WTC11 (cell line): ENCODE measurements around the gene MED4. TPM values are rescaled to one million over a fixed set of nuclear protein-coding genes. Genes with fewer than 3 reads are reported as not detected.

Source experiments
- ATAC-seq: fragments of 200-7000 bp; cut with Tn5 transposase; 2 replicates; pipeline ENCODE4 v1.10.0; 2021; ENCODE audit warnings: mild to moderate bottlenecking, moderate library complexity
- CTCF ChIA-PET: fragments of 300-600 bp; sonication (Branson Sonifier 250); formaldehyde crosslinking; loops from one replicate; lab custom pipeline; 2021; ENCODE audit warnings: antibody characterized with exemption; lab: Charles Lee
- POLR2A ChIA-PET: fragments of 350-600 bp; sonication (Branson Sonifier 250); formaldehyde crosslinking; loops from one replicate; lab custom pipeline; 2021; ENCODE audit warnings: antibody characterized with exemption; lab: Charles Lee
- DNase-seq: peaks from one replicate; pipeline ENCODE4 v3.0.0; 2021; ENCODE audit warnings: low spot score
- H3K27ac Mint-ChIP-seq: 2 replicates; pipeline ENCODE4 v1.8.0; 2021; ENCODE audit warnings: mixed read lengths
- H3K27me3 Mint-ChIP-seq: 2 replicates; pipeline ENCODE4 v1.8.0; 2021; ENCODE audit warnings: low read depth, mild to moderate bottlenecking, moderate library complexity, mixed read lengths
- H3K36me3 Mint-ChIP-seq: 2 replicates; pipeline ENCODE4 v1.8.0; 2021; ENCODE audit warnings: mixed read lengths
- H3K4me1 Mint-ChIP-seq: 2 replicates; pipeline ENCODE4 v1.8.0; 2022; ENCODE audit warnings: mixed read lengths
- H3K4me3 Mint-ChIP-seq: 2 replicates; pipeline ENCODE4 v1.8.0; 2021; ENCODE audit warnings: mild to moderate bottlenecking, moderate library complexity, mixed read lengths
- H3K9me3 Mint-ChIP-seq: 2 replicates; pipeline ENCODE4 v1.8.0; 2021; ENCODE audit warnings: mixed read lengths
- ATF3 ChIP-seq: sonication (generic); formaldehyde crosslinking; conservative IDR thresholded peaks from 2 replicates; pipeline ENCODE4 v1.8.1; 2022; ENCODE audit warnings: mild to moderate bottlenecking, missing genetic modification reagents
- CTCF ChIP-seq: fragments of 200-600 bp; IDR thresholded peaks from 2 replicates; pipeline ENCODE4 v1.8.0; 2022; ENCODE audit warnings: antibody characterized with exemption
- ETV6 ChIP-seq: sonication (generic); formaldehyde crosslinking; IDR thresholded peaks from 2 replicates; pipeline ENCODE4 v1.8.1; 2022; ENCODE audit warnings: mild to moderate bottlenecking, missing genetic modification reagents
- HMGXB4 ChIP-seq: sonication (generic); formaldehyde crosslinking; IDR thresholded peaks from 2 replicates; pipeline ENCODE4 v1.8.1; 2023; ENCODE audit warnings: mild to moderate bottlenecking, moderate library complexity, missing genetic modification reagents
- NR1H2 ChIP-seq: sonication (generic); formaldehyde crosslinking; IDR thresholded peaks from 2 replicates; pipeline ENCODE4 v1.9.0; 2021; ENCODE audit warnings: mild to moderate bottlenecking, moderate library complexity, missing genetic modification reagents
- NR3C1 ChIP-seq: sonication (generic); formaldehyde crosslinking; conservative IDR thresholded peaks from 2 replicates; pipeline ENCODE4 v1.8.1; 2023; ENCODE audit warnings: low read depth, mild to moderate bottlenecking, missing genetic modification reagents
- OVOL2 ChIP-seq: fragments of 250-450 bp; sonication (Bioruptor Pico); IDR thresholded peaks from 2 replicates; pipeline ENCODE4 v1.9.0; 2021; ENCODE audit warnings: mild to moderate bottlenecking, borderline replicate concordance
- PREB ChIP-seq: sonication (generic); formaldehyde crosslinking; IDR thresholded peaks from 2 replicates; pipeline ENCODE4 v1.8.1; 2022; ENCODE audit warnings: mild to moderate bottlenecking, missing genetic modification reagents, moderate library complexity, borderline replicate concordance
- PRRX2 ChIP-seq: fragments of 250-450 bp; sonication (Bioruptor Pico); IDR thresholded peaks from 2 replicates; pipeline ENCODE4 v1.8.0; 2021; ENCODE audit warnings: mild to moderate bottlenecking
- RORB ChIP-seq: fragments of 250-450 bp; sonication (Bioruptor Pico); IDR thresholded peaks from 2 replicates; pipeline ENCODE4 v1.9.0; 2021; ENCODE audit warnings: mild to moderate bottlenecking
- ZNF219 ChIP-seq: sonication (generic); formaldehyde crosslinking; IDR thresholded peaks from 2 replicates; pipeline ENCODE4 v1.8.0; 2023; ENCODE audit warnings: missing genetic modification reagents, mild to moderate bottlenecking, borderline replicate concordance
- ZNF317 ChIP-seq: sonication (generic); formaldehyde crosslinking; IDR thresholded peaks from 2 replicates; pipeline ENCODE4 v1.8.1; 2023; ENCODE audit warnings: low read depth, mild to moderate bottlenecking, moderate library complexity, missing genetic modification reagents, borderline replicate concordance
- ZNF416 ChIP-seq: fragments of 250-450 bp; sonication (Bioruptor Pico); IDR thresholded peaks from 2 replicates; pipeline ENCODE4 v1.9.0; 2021; ENCODE audit warnings: mild to moderate bottlenecking, inconsistent platforms
- ZNF512 ChIP-seq: sonication (generic); formaldehyde crosslinking; IDR thresholded peaks from 2 replicates; pipeline ENCODE4 v1.8.1; 2022; ENCODE audit warnings: missing genetic modification reagents, borderline replicate concordance
- ZNF671 ChIP-seq: fragments of 250-450 bp; sonication (Bioruptor Pico); IDR thresholded peaks from 2 replicates; pipeline ENCODE4 v1.8.0; 2021; ENCODE audit warnings: mild to moderate bottlenecking
- total RNA-seq: library from RNA; stranded (reverse); gene quantifications from 3 replicates; pipeline ENCODE4 v1.2.3, GENCODE V29; 2021
- TF ChIP-seq, protein P1 (sequence below): sonication (generic); formaldehyde crosslinking; IDR thresholded peaks from 2 replicates; pipeline ENCODE4 v1.8.0; 2022; ENCODE audit warnings: mild to moderate bottlenecking, missing genetic modification reagents

MED4 gene
- total RNA-seq, 1 experiment from 2014 or later: 48.1 TPM

GRCh38 chr13:48050550-48050949, 44.4 kb downstream of the MED4 start:
- CTCF ChIA-PET: interaction anchor here (1.2 kb wide), 1 partner anchor 13 kb away, joined by 3 read pairs; the partner anchor contains the start of gene NUDT15

More at GRCh38 chr13:48050550-48050949, 44.4 kb downstream of the MED4 start:
- ATAC-seq (no peak), DNase-seq (no peak)
- Mint-ChIP-seq H3K4me1 (no peaks in the 10 kb centered on the region), H3K36me3 (peaks cover 71% of the 10 kb centered on the region), H3K4me3 (no peak overlapping the region), H3K27me3 (no peaks in the 10 kb centered on the region; the same call in 1 of the 2 replicates), H3K9me3 (peaks cover 4% of the 10 kb centered on the region), H3K27ac (no peak overlapping the region)
- POLR2A ChIA-PET: interaction anchor here (1.0 to 1.1 kb wide), 2 partner anchors 12 to 14 kb away, joined by 3 read pairs; partner anchors contain the start of gene NUDT15
- TF ChIP-seq ZNF416: no peak
- TF ChIP-seq OVOL2: no peak
- no peak for TF ChIP-seq NR1H2 (CRISPR knock-in tag)
- no peak for TF ChIP-seq ATF3
- TF ChIP-seq NR3C1 (CRISPR knock-in tag): no peak
- no peak for TF ChIP-seq RORB (CRISPR knock-in tag)
- TF ChIP-seq, protein P1, sequence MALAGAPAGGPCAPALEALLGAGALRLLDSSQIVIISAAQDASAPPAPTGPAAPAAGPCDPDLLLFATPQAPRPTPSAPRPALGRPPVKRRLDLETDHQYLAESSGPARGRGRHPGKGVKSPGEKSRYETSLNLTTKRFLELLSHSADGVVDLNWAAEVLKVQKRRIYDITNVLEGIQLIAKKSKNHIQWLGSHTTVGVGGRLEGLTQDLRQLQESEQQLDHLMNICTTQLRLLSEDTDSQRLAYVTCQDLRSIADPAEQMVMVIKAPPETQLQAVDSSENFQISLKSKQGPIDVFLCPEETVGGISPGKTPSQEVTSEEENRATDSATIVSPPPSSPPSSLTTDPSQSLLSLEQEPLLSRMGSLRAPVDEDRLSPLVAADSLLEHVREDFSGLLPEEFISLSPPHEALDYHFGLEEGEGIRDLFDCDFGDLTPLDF: no peak
- no peak for TF ChIP-seq ZNF671 (CRISPR knock-in tag)
- no peak for TF ChIP-seq ETV6
- no peak for TF ChIP-seq ZNF317 (CRISPR knock-in tag)
- TF ChIP-seq PRRX2 (CRISPR knock-in tag): no peak
- no peak for TF ChIP-seq PREB (CRISPR knock-in tag)
- TF ChIP-seq ZNF219 (CRISPR knock-in tag): no peak
- TF ChIP-seq HMGXB4 (CRISPR knock-in tag): no peak
- TF ChIP-seq ZNF512 (CRISPR knock-in tag): no peak
- TF ChIP-seq CTCF: no peak
